K562 (cell line): ENCODE measurements around the gene YPEL3. TPM values are rescaled to one million over a fixed set of nuclear protein-coding genes. Genes with fewer than 3 reads are reported as not detected.

ENCODE experiments used
- ATAC-seq: fragments of 200-7000 bp; cut with Tn5 transposase; 3 replicates; pipeline ENCODE4 v1.9.1; 2020; ENCODE audit warnings: moderate library complexity
- BruUV-seq: library from RNA; stranded (reverse); fragments of 400-500 nt; replicated peaks from 2 replicates; lab custom pipeline; 2021; lab: Mats Ljungman, UMichigan
- CTCF ChIA-PET: fragments of 300-600 bp; formaldehyde crosslinking; extraction: SDS; loops from one replicate; lab custom pipeline; 2021; ENCODE audit warnings: low intra/inter-chr PET ratio; lab: Yijun Ruan, JAX
- POLR2A ChIA-PET: fragments of 300-600, 350-650 bp; sonication (Branson Sonifier 250); formaldehyde crosslinking; extraction: SDS; loops from one replicate; lab custom pipeline; 2021; ENCODE audit warnings: antibody characterized with exemption, inconsistent platforms; lab: Yijun Ruan, JAX
- DNase-seq, 4 experiments: peaks; one replicate each; pipeline versions ENCODE4 v3.0.0 to v3.0.0-alpha.2; 2011 to 2018; ENCODE audit warnings: low spot score in 3 of 4, mixed read lengths in 3 of 4; ENCODE audit errors: extremely low read depth in 1 of 4
- FAIRE-seq: peaks from 2 replicates; lab custom pipeline; 2011; peaks lifted over from hg19 to GRCh38; lab: Jason Lieb, UNC
- H2AFZ ChIP-seq: 2 replicates; pipeline ENCODE4 v1.6.0; 2011; ENCODE audit warnings: low read depth, low read length, control low read depth, inconsistent platforms
- H3K27ac ChIP-seq: fragments of 200-600 bp; 3 replicates; pipeline ENCODE4 v1.8.0; 2011; ENCODE audit warnings: low read depth, mild to moderate bottlenecking, control low read depth, inconsistent platforms, low read length, moderate library complexity, mixed read lengths; ENCODE audit errors: extremely low read depth
- H3K27me3 ChIP-seq, 2 experiments: fragments of 300-600 bp in 1 of 2; 2 replicates in 1 of 2; 3 replicates in 1 of 2; pipeline versions ENCODE4 v1.6.0 to v1.8.0; 2011; ENCODE audit warnings: inconsistent platforms in 2 of 2, low read length in 2 of 2, mild to moderate bottlenecking in 1 of 2, mixed read lengths in 1 of 2, moderate library complexity in 1 of 2; ENCODE audit not compliant: control insufficient read depth in 2 of 2, insufficient read depth in 2 of 2
- H3K36me3 ChIP-seq: fragments of 300-600 bp; 3 replicates; pipeline ENCODE4 v1.8.0; 2011; ENCODE audit warnings: mild to moderate bottlenecking, low read length, inconsistent platforms; ENCODE audit not compliant: control insufficient read depth, insufficient read depth
- H3K4me1 ChIP-seq, 2 experiments: fragments of 200-600 bp in 1 of 2; replicated peaks in 1 of 2; 2 replicates in 1 of 2; 3 replicates in 1 of 2; pipeline versions ENCODE4 v1.5.1 to v1.8.0; 2011; ENCODE audit warnings: inconsistent platforms in 2 of 2, low read length in 2 of 2, mild to moderate bottlenecking in 1 of 2, mixed read lengths in 1 of 2, moderate library complexity in 1 of 2; ENCODE audit not compliant: control insufficient read depth in 2 of 2, insufficient read depth in 2 of 2
- H3K4me2 ChIP-seq: 2 replicates; pipeline ENCODE4 v1.6.1; 2011; ENCODE audit warnings: low read length, control low read depth, inconsistent platforms, mixed read lengths; ENCODE audit not compliant: insufficient read depth
- H3K4me3 ChIP-seq: fragments of 200-600 bp; sonication (generic), shearing (Covaris generic); 2 replicates; pipeline ENCODE4 v1.5.1; 2016; ENCODE audit warnings: control low read depth, inconsistent platforms
- H3K79me2 ChIP-seq: fragments of 200-600 bp; 3 replicates; pipeline ENCODE4 v1.8.0; 2011; ENCODE audit warnings: low read length, inconsistent platforms; ENCODE audit not compliant: control insufficient read depth, insufficient read depth
- H3K9ac ChIP-seq, 2 experiments: 2 replicates each; pipeline versions ENCODE4 v1.6.0 to v1.6.1; 2011; ENCODE audit warnings: low read depth in 2 of 2, low read length in 2 of 2, control low read depth in 1 of 2, inconsistent platforms in 1 of 2, mild to moderate bottlenecking in 1 of 2, mixed read lengths in 1 of 2; ENCODE audit not compliant: insufficient read depth in 1 of 2
- H3K9me1 ChIP-seq: one replicate; pipeline ENCODE4 v1.6.0; 2011; ENCODE audit warnings: inconsistent platforms, mild to moderate bottlenecking, low read length, moderate library complexity; ENCODE audit not compliant: control insufficient read depth, insufficient read depth
- H3K9me3 ChIP-seq: replicated peaks from 2 replicates; pipeline ENCODE4 v1.5.1; 2011; ENCODE audit warnings: low read depth, low read length, inconsistent platforms; ENCODE audit not compliant: control insufficient read depth, insufficient read depth
- H4K20me1 ChIP-seq: replicated peaks from 2 replicates; pipeline ENCODE4 v1.6.1; 2011; ENCODE audit warnings: low read length, inconsistent platforms, mixed read lengths; ENCODE audit not compliant: control insufficient read depth, insufficient read depth
- ARID1B ChIP-seq: fragments of 450-650 bp; IDR thresholded peaks from 2 replicates; pipeline ENCODE4 v1.6.1; 2016; ENCODE audit warnings: antibody characterized with exemption, mild to moderate bottlenecking, inconsistent platforms
- ATF6 ChIP-seq: sonication (generic); formaldehyde crosslinking; IDR thresholded peaks from 2 replicates; pipeline ENCODE4 v1.4.0; 2020; ENCODE audit warnings: mild to moderate bottlenecking, missing genetic modification reagents
- CBX5 ChIP-seq: IDR thresholded peaks from 2 replicates; pipeline ENCODE4 v1.6.1; 2014; ENCODE audit warnings: low read depth, borderline replicate concordance
- DMBX1 ChIP-seq: fragments of 250-450 bp; sonication (Bioruptor Pico); IDR thresholded peaks from 2 replicates; pipeline ENCODE4 v1.8.0; 2022; ENCODE audit warnings: inconsistent platforms, mild to moderate bottlenecking, moderate library complexity, borderline replicate concordance
- E2F3 ChIP-seq: fragments of 250-450 bp; sonication (Bioruptor Pico); IDR thresholded peaks from 2 replicates; pipeline ENCODE4 v1.4.0; 2020; ENCODE audit warnings: mild to moderate bottlenecking
- EZH2 ChIP-seq: IDR thresholded peaks from 2 replicates; pipeline ENCODE4 v1.6.1; 2012; ENCODE audit warnings: low read depth, mild to moderate bottlenecking, inconsistent platforms, low read length, borderline replicate concordance
- GABPB2 ChIP-seq: fragments of 250-450 bp; sonication (Bioruptor Pico); conservative IDR thresholded peaks from 2 replicates; pipeline ENCODE4 v1.5.1; 2021; ENCODE audit warnings: mild to moderate bottlenecking
- MBD1 ChIP-seq: fragments of 250-450 bp; sonication (Bioruptor Pico); IDR thresholded peaks from 2 replicates; pipeline ENCODE4 v1.8.0; 2022; ENCODE audit warnings: inconsistent platforms
- MEIS2 ChIP-seq: fragments of 450-650 bp; IDR thresholded peaks from 2 replicates; pipeline ENCODE4 v1.6.1; 2014; ENCODE audit warnings: mild to moderate bottlenecking; ENCODE audit not compliant: partially characterized antibody
- NR3C1 ChIP-seq: sonication (generic); formaldehyde crosslinking; IDR thresholded peaks from 2 replicates; pipeline ENCODE4 v1.8.1; 2022; ENCODE audit warnings: missing genetic modification reagents
- PKNOX1 ChIP-seq: fragments of 450-650 bp; IDR thresholded peaks from 2 replicates; pipeline ENCODE4 v1.6.1; 2016
- PRMT5 ChIP-seq: sonication (generic); formaldehyde crosslinking; IDR thresholded peaks from 2 replicates; pipeline ENCODE4 v1.5.0; 2020; ENCODE audit warnings: missing genetic modification reagents
- PYGO2 ChIP-seq: fragments of 450-650 bp; IDR thresholded peaks from 2 replicates; pipeline ENCODE4 v1.6.1; 2016; ENCODE audit warnings: mild to moderate bottlenecking, missing genetic modification characterization, moderate library complexity, missing compliant biosample characterization
- RBBP5 ChIP-seq: fragments of 200-600 bp; sonication (generic); IDR thresholded peaks from 2 replicates; pipeline ENCODE4 v1.6.1; 2012; ENCODE audit warnings: borderline replicate concordance, mild to moderate bottlenecking, low read length, control low read depth, inconsistent platforms; ENCODE audit not compliant: insufficient read depth, poor library complexity, severe bottlenecking
- SAP30 ChIP-seq: fragments of 200-600 bp; sonication (generic); IDR thresholded peaks from 2 replicates; pipeline ENCODE4 v1.6.1; 2012; ENCODE audit warnings: borderline replicate concordance, low read depth, mild to moderate bottlenecking, moderate library complexity, low read length, control low read depth, inconsistent platforms; ENCODE audit not compliant: insufficient read depth, poor library complexity, severe bottlenecking
- SOX6 ChIP-seq: fragments of 450-650 bp; IDR thresholded peaks from 2 replicates; pipeline ENCODE4 v1.6.1; 2014; ENCODE audit warnings: mild to moderate bottlenecking
- TAF7 ChIP-seq: fragments of 450-650 bp; IDR thresholded peaks from 2 replicates; pipeline ENCODE4 v1.6.1; 2016; ENCODE audit warnings: missing genetic modification characterization, missing compliant biosample characterization
- ZNF785 ChIP-seq: fragments of 250-450 bp; sonication (Bioruptor Pico); IDR thresholded peaks from 2 replicates; pipeline ENCODE4 v1.4.0; 2020; ENCODE audit warnings: mild to moderate bottlenecking
- WGBS: fragments of 100-300 bp; shearing (Covaris generic); methylation state at CpG from one replicate; pipeline ENCODE4 v1.1.6; 2016; ENCODE audit warnings: low coverage, mixed read lengths; ENCODE audit not compliant: insufficient coverage; ENCODE audit errors: missing lambda C conversion rate; 5-methylcytosine and 5-hydroxymethylcytosine counted together
- in situ Hi-C: fragments of 300-500 bp; cut with MboI; formaldehyde crosslinking; loops from 4 replicates; pipeline ENCODE4 v1.15.0; 2018; ENCODE audit warnings: inconsistent platforms, mixed read lengths
- intact Hi-C: fragments of 100-400 bp; cut with micrococcal nuclease; formaldehyde crosslinking; loops from 2 replicates; pipeline ENCODE4 v1.14.2; 2022
- polyA plus RNA-seq, 8 experiments: library from polyadenylated mRNA; depleted of rRNA in 4 of 8; stranded (reverse) in 5 of 8; unstranded in 3 of 8; fragments of >200 nt; fragmentation: Nextera tagmentation in 2 of 8; fragmentation: Illumina TruSeq in 1 of 8; extraction: Ambion mirVana in 2 of 8; extraction: Trizol in 1 of 8; gene quantifications; 2 replicates each; pipeline versions ENCODE4 v1.2.1 to v1.2.3, GENCODE V29; 2011 to 2014; ENCODE audit warnings: inconsistent platforms in 1 of 8, missing spikeins in 1 of 8
- total RNA-seq, 7 experiments: library from RNA; depleted of rRNA in 6 of 7; stranded (reverse); fragments of >200 nt in 6 of 7; fragmentation: Illumina TruSeq in 2 of 7; extraction: Trizol in 2 of 7; gene quantifications; 2 replicates each; pipeline versions ENCODE4 v1.2.1 to v1.2.3, GENCODE V29; 2011 to 2021; ENCODE audit warnings: low replicate concordance in 1 of 7

YPEL3 gene
- total and polyA plus RNA-seq, 9 of the 15 experiments (the other 6 are each of a cell fraction or from before 2014, with no cell fraction given): 0.41 to 15.0 (median 2.9) TPM

- Histone ChIP-seq H3K4me3 (peak overlapping the region; percentile 56), H3K4me1 (peaks cover 19 to 32% of the 10 kb centered on the region in 2 experiments), H2AFZ (peak overlapping the region; percentile 95), H3K27ac (peak overlapping the region; percentile 56), H3K79me2 (peaks cover 14% of the 10 kb centered on the region; the same call in 2 of the 3 replicates), H4K20me1 (peaks cover 4% of the 10 kb centered on the region; the same call in 1 of the 2 replicates), H3K9me3 (no peaks in the 10 kb centered on the region), H3K27me3 (no peaks in the 10 kb centered on the region), H3K9me1 (no peaks in the 10 kb centered on the region), H3K4me2 (peak overlapping the region; percentile 83), H3K36me3 (0 out of 3 replicates have a peak, but pooled peaks cover 5% of the 10 kb centered on the region), H3K9ac (peak overlapping the region; percentile 44 to 87)
- WGBS: 8% methylated on average over 17 of the region's 19 CpGs
- intact Hi-C loops: no loop called here
- ChIA-PET POLR2A (interaction anchor here (0.6 to 1.5 kb wide), 10 partner anchors 12 to 943 kb away, joined by 3 to 13 read pairs (median 3); partner anchors contain the start of genes ALDOA and PPP4C), CTCF (no interaction called here)
- in situ Hi-C loops: no loop called here
- ATAC-seq (peak; percentile 7; the same call in 1 of the 3 replicates), DNase-seq (peak in 1 of 4 experiments; percentile 27), FAIRE-seq (peak; percentile 60)
- BruUV-seq: TSS peak; percentile 78
- TF ChIP-seq TAF7 (tag) (0 out of 2 replicates have a peak, but pooled peaks have one; percentile 17), MEIS2 (peak; percentile 64), DMBX1 (CRISPR knock-in tag) (no peak), EZH2 (no peak), GABPB2 (CRISPR knock-in tag) (no peak), NR3C1 (CRISPR knock-in tag) (no peak), PRMT5 (CRISPR knock-in tag) (0 out of 2 replicates have a peak, but pooled peaks have one; percentile 61), SAP30 (peak; percentile 3), CBX5 (no peak), RBBP5 (peak; percentile 40), PYGO2 (tag) (no peak), SOX6 (no peak), E2F3 (CRISPR knock-in tag) (no peak), ATF6 (CRISPR knock-in tag) (no peak), ARID1B (peak; percentile 33; the same call in 1 of the 2 replicates), ZNF785 (CRISPR knock-in tag) (no peak), PKNOX1 (peak; percentile 59), MBD1 (CRISPR knock-in tag) (no peak)
Measured at GRCh38 chr16:30053376-30054015, 42.5 kb downstream of the YPEL3 start.
